Uterus (tissue), 4 donors: ENCODE data around the gene CD4. TPM values are rescaled to one million over a fixed set of nuclear protein-coding genes. Genes with fewer than 3 reads are reported as not detected.

Source experiments
- DNase-seq, 2 donors: peaks; one replicate each; pipeline ENCODE4 v3.0.0-alpha.2; 2019 to 2020
- H3K27ac ChIP-seq, 2 donors: fragments of 200-600 bp; sonication (generic); 1 replicate in 1 of 2; 2 replicates in 1 of 2; pipeline ENCODE4 v1.5.1; 2016 to 2018
- H3K27me3 ChIP-seq, 2 donors: fragments of 200-600 bp; sonication (generic); one replicate each; pipeline ENCODE4 v1.5.1; 2018 to 2019; ENCODE audit warnings: control low read depth in 1 of 2
- H3K36me3 ChIP-seq, 2 donors: fragments of 200-600 bp; sonication (generic); one replicate each; pipeline ENCODE4 v1.5.1; 2019; ENCODE audit warnings: control low read depth in 1 of 2
- H3K4me1 ChIP-seq, 2 donors: fragments of 200-600 bp; sonication (generic); one replicate each; pipeline ENCODE4 v1.5.1; 2018 to 2019; ENCODE audit warnings: control low read depth in 1 of 2
- H3K4me3 ChIP-seq, 2 donors: fragments of 200-600 bp; sonication (generic); 1 replicate in 1 of 2; 2 replicates in 1 of 2; pipeline ENCODE4 v1.5.1; 2018 to 2019; ENCODE audit warnings: mild to moderate bottlenecking in 1 of 2
- H3K9me3 ChIP-seq, 2 donors: fragments of 200-600 bp; sonication (generic); one replicate each; pipeline ENCODE4 v1.5.1; 2019; ENCODE audit warnings: control low read depth in 1 of 2
- POLR2A ChIP-seq, 2 donors: fragments of 450-650 bp; IDR thresholded peaks; one replicate each; pipeline ENCODE4 v1.6.1; 2016; ENCODE audit warnings: antibody characterized with exemption in 2 of 2, mild to moderate bottlenecking in 1 of 2, moderate library complexity in 1 of 2
- intact Hi-C: fragments of 100-400 bp; cut with DNase I; formaldehyde crosslinking; loops from one replicate; pipeline ENCODE4 v1.15.1; 2023; ENCODE audit warnings: low total_unique reads
- total RNA-seq, 4 donors: library from RNA; depleted of rRNA in 3 of 4; stranded (reverse); fragments of >200 nt in 3 of 4; gene quantifications; one replicate each; pipeline versions ENCODE4 v1.1.0 to v1.2.4, GENCODE V29; 2014 to 2023
- TF ChIP-seq, protein P1 (sequence below), 4 experiments: fragments of 200-600 bp in 2 of 4; fragments of 450-650 bp in 2 of 4; sonication (generic) in 2 of 4; IDR thresholded peaks; one replicate each; pipeline ENCODE4 v1.5.1; 2016 to 2019; ENCODE audit warnings: antibody characterized with exemption in 4 of 4, mild to moderate bottlenecking in 2 of 4, moderate library complexity in 1 of 4
- donor health status: DM: yes; HTN: yes; CAD: no.

The CD4 gene
- total RNA-seq, 4 donors from 2014 or later: 1.0 to 24.3 (median 10.4) TPM

- intact Hi-C loops: no loop called here
- H3K36me3 ChIP-seq: no peaks in the 10 kb centered on the region
- H3K27ac ChIP-seq: peak within 1 kb of the TSS; percentile 88 to 91
- TF ChIP-seq, protein P1, sequence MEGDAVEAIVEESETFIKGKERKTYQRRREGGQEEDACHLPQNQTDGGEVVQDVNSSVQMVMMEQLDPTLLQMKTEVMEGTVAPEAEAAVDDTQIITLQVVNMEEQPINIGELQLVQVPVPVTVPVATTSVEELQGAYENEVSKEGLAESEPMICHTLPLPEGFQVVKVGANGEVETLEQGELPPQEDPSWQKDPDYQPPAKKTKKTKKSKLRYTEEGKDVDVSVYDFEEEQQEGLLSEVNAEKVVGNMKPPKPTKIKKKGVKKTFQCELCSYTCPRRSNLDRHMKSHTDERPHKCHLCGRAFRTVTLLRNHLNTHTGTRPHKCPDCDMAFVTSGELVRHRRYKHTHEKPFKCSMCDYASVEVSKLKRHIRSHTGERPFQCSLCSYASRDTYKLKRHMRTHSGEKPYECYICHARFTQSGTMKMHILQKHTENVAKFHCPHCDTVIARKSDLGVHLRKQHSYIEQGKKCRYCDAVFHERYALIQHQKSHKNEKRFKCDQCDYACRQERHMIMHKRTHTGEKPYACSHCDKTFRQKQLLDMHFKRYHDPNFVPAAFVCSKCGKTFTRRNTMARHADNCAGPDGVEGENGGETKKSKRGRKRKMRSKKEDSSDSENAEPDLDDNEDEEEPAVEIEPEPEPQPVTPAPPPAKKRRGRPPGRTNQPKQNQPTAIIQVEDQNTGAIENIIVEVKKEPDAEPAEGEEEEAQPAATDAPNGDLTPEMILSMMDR (IDR thresholded peaks at IDR 0.05): no peak
- peak; percentile 6 to 49 for TF ChIP-seq POLR2A (IDR thresholded peaks at IDR 0.05)
- no peaks in the 10 kb centered on the region for H3K4me1 ChIP-seq
- no peaks in the 10 kb centered on the region for H3K27me3 ChIP-seq
- no peaks in the 10 kb centered on the region for H3K9me3 ChIP-seq
- peak; percentile 92 to 98 for DNase-seq
- H3K4me3 ChIP-seq: peak within 1 kb of the TSS; percentile 48 to 77
Observed at GRCh38 chr12:6851153-6851920, 62.0 kb downstream of the CD4 start, which contains the start of gene CDCA3. TSS of gene CDCA3 (minus strand) at chr12:6851286. CDS start at chr12:6850952, 334 bp downstream.

- TF ChIP-seq, protein P1 (IDR thresholded peaks at IDR 0.05): peak in 1 of 4 experiments; percentile 27
- TF ChIP-seq POLR2A (IDR thresholded peaks at IDR 0.05): peak in 1 of 2 donors; percentile 59
- no peaks in the 10 kb centered on the region for H3K4me1 ChIP-seq
- peak; percentile 98 to 99 for DNase-seq
- H3K27ac ChIP-seq: peak within 1 kb of the TSS; percentile 88 to 91
- no peaks in the 10 kb centered on the region for H3K27me3 ChIP-seq
- peak within 1 kb of the TSS; percentile 50 to 77 for H3K4me3 ChIP-seq
- H3K36me3 ChIP-seq: no peaks in the 10 kb centered on the region
- intact Hi-C loops: no loop called here
- H3K9me3 ChIP-seq: no peaks in the 10 kb centered on the region
Observed at GRCh38 chr12:6851921-6852650, 62.8 kb downstream of the CD4 start, which contains the start of gene USP5. TSS of gene USP5 (plus strand) at chr12:6852150. CDS start at chr12:6852180, 30 bp downstream.

DNA sequence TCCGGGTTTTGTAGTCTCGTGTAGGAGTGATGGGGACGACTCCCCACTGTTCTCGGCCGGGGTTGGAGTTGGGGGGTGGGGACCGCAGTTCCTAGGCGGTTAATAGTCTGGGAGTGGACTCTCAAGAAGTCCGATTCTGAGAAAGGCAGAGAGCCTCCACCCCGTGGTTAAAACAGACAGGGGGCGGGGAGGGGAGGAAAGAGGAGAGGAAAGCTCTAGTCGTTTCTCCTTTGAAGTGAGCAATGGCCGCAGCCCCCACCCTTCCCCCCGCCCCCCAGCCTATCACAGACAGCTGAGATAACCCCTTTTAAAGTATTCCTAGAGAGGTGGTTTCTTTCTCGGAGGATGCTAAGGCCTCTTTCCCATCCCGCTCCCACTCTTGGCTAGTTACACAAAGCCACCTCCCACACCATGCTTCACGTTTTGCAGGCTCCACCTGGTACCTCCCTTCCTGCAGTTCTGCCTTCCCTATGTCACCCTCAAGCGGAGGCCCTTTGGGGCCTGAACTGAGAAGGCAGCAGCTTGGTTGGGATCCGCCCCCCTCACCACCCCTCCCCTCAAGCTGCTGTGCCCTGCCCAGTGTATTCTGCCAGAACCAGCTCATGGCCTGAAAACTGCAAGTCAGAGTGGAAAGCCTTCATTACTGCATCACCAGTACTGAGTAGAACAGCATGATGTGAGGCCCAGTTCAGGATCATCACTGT is 63.5 kb downstream of the CD4 start:
- Histone ChIP-seq H3K4me3 (peak overlapping the region; percentile 50 to 77), H3K27ac (peak overlapping the region; percentile 76 to 88), H3K27me3 (no peaks in the 10 kb centered on the region), H3K36me3 (no peaks in the 10 kb centered on the region), H3K4me1 (no peaks in the 10 kb centered on the region), H3K9me3 (no peaks in the 10 kb centered on the region)
- TF ChIP-seq, protein P1 (IDR thresholded peaks at IDR 0.05): no peak
- no peak for TF ChIP-seq POLR2A (IDR thresholded peaks at IDR 0.05)
- intact Hi-C loops: no loop called here
- DNase-seq: peak in 1 of 2 donors; percentile 47

- Histone ChIP-seq H3K9me3 (no peaks in the 10 kb centered on the region), H3K27me3 (no peaks in the 10 kb centered on the region), H3K4me1 (no peaks in the 10 kb centered on the region), H3K4me3 (no peak overlapping the region), H3K27ac (no peak overlapping the region), H3K36me3 (no peaks in the 10 kb centered on the region)
- intact Hi-C loops: no loop called here
- no peak for DNase-seq
- TF ChIP-seq POLR2A (IDR thresholded peaks at IDR 0.05): no peak
- TF ChIP-seq, protein P1 (IDR thresholded peaks at IDR 0.05): no peak
Observed at GRCh38 chr12:6853626-6854025, 64.3 kb downstream of the CD4 start.
